Transverse colon (tissue), 3 donors: ENCODE data around the gene TOPORS.
"Not testable (repeated sequence)": the region's sequence is repeated elsewhere in the genome, so short reads cannot be mapped to it uniquely, and the experiment has no call there.

Experiments
- POLR2A ChIP-seq: fragments of 450-650 bp; IDR thresholded peaks from one replicate; pipeline ENCODE4 v1.6.1; 2016; ENCODE audit warnings: antibody characterized with exemption, mild to moderate bottlenecking, moderate library complexity
- TF ChIP-seq, protein P1 (sequence below), 5 experiments: fragments of 200-600 bp in 3 of 5; fragments of 450-650 bp in 2 of 5; sonication (generic) in 3 of 5; IDR thresholded peaks; 1 replicate in 2 of 5; 2 replicates in 3 of 5; pipeline ENCODE4 v1.5.1; 2016 to 2017; ENCODE audit warnings: antibody characterized with exemption in 5 of 5, inconsistent platforms in 3 of 5, mild to moderate bottlenecking in 2 of 5, moderate library complexity in 1 of 5

DNA sequence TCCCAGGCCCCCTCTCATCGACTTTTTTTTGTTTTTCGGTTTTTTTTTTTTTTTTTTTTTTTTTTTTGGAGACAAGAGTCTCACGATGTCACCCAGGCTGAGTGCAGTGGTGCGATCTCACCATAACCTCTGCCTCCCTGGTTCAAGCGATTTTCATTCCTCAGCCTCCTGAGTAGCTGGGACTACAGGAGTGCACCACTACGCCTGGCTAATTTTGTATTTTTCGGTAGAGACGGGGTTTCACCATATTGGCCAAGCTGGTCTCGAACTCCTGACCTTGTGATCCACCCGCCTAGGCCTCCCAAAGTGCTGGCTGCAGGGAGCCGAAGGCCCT lies 27.9 kb downstream of the TOPORS start:
- TF ChIP-seq, protein P1, sequence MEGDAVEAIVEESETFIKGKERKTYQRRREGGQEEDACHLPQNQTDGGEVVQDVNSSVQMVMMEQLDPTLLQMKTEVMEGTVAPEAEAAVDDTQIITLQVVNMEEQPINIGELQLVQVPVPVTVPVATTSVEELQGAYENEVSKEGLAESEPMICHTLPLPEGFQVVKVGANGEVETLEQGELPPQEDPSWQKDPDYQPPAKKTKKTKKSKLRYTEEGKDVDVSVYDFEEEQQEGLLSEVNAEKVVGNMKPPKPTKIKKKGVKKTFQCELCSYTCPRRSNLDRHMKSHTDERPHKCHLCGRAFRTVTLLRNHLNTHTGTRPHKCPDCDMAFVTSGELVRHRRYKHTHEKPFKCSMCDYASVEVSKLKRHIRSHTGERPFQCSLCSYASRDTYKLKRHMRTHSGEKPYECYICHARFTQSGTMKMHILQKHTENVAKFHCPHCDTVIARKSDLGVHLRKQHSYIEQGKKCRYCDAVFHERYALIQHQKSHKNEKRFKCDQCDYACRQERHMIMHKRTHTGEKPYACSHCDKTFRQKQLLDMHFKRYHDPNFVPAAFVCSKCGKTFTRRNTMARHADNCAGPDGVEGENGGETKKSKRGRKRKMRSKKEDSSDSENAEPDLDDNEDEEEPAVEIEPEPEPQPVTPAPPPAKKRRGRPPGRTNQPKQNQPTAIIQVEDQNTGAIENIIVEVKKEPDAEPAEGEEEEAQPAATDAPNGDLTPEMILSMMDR (IDR thresholded peaks at IDR 0.05): not testable (repeated sequence)
- TF ChIP-seq POLR2A: not testable (repeated sequence)
